Nephron (organoid): ENCODE measurements around the gene FPR2.

Experiments used
- H3K27ac Mint-ChIP-seq, 3 experiments: 2 replicates each; pipeline ENCODE4 v1.8.0; 2020; ENCODE audit warnings: mixed read lengths in 3 of 3, mild to moderate bottlenecking in 2 of 3, moderate library complexity in 1 of 3
- H3K27me3 Mint-ChIP-seq: 2 replicates; pipeline ENCODE4 v1.8.0; 2021; ENCODE audit warnings: low read depth, mild to moderate bottlenecking, moderate library complexity, mixed read lengths
- H3K36me3 Mint-ChIP-seq: 2 replicates; pipeline ENCODE4 v1.8.0; 2020; ENCODE audit warnings: low read depth, mixed read lengths
- H3K4me1 Mint-ChIP-seq: 2 replicates; pipeline ENCODE4 v1.8.0; 2020; ENCODE audit warnings: mixed read lengths
- H3K4me3 Mint-ChIP-seq, 3 experiments: 2 replicates each; pipeline ENCODE4 v1.8.0; 2020; ENCODE audit warnings: mild to moderate bottlenecking in 3 of 3, mixed read lengths in 3 of 3, moderate library complexity in 2 of 3
- H3K9me3 Mint-ChIP-seq: 2 replicates; pipeline ENCODE4 v1.8.0; 2020; ENCODE audit warnings: mixed read lengths
- TF ChIP-seq, protein P1 (sequence below), 3 experiments: fragments of 200-600 bp; sonication (generic); IDR thresholded peaks; one replicate each; pipeline ENCODE4 v1.5.0; 2021; ENCODE audit warnings: antibody characterized with exemption in 3 of 3; ENCODE audit not compliant: unreplicated experiment in 3 of 3

The FPR2 gene

DNA sequence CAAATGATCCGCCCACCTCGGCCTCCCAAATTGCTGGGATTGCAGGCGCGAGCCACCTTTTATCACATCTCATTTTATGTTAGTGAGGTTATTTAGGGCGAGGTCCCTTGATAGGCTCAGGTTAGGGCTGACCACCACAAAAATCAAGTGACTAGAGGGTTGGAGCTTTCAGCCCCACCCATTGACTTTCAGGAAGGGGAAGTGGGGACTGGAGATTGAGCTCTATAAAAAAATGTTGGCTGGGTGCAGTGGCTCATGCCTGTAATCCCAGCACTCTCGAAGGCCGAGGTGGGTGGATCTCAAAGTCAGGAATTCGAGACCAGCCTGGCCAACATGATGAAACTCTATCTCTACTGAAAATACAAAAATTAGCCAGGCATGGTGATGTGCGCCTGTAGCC is 54.1 kb downstream of the FPR2 start:
- Mint-ChIP-seq H3K27me3 (peaks cover 4% of the 10 kb centered on the region), H3K4me1 (no peaks in the 10 kb centered on the region), H3K36me3 (no peaks in the 10 kb centered on the region), H3K9me3 (peaks cover 15% of the 10 kb centered on the region), H3K4me3 (no peak overlapping the region), H3K27ac (no peak overlapping the region)
- TF ChIP-seq, protein P1, sequence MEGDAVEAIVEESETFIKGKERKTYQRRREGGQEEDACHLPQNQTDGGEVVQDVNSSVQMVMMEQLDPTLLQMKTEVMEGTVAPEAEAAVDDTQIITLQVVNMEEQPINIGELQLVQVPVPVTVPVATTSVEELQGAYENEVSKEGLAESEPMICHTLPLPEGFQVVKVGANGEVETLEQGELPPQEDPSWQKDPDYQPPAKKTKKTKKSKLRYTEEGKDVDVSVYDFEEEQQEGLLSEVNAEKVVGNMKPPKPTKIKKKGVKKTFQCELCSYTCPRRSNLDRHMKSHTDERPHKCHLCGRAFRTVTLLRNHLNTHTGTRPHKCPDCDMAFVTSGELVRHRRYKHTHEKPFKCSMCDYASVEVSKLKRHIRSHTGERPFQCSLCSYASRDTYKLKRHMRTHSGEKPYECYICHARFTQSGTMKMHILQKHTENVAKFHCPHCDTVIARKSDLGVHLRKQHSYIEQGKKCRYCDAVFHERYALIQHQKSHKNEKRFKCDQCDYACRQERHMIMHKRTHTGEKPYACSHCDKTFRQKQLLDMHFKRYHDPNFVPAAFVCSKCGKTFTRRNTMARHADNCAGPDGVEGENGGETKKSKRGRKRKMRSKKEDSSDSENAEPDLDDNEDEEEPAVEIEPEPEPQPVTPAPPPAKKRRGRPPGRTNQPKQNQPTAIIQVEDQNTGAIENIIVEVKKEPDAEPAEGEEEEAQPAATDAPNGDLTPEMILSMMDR (IDR thresholded peaks at IDR 0.05; ENCODE audit: unreplicated experiment in 3 of 3), result no peak

- Mint-ChIP-seq H3K4me3 (no peak overlapping the region), H3K4me1 (no peaks in the 10 kb centered on the region), H3K27me3 (peaks cover 4% of the 10 kb centered on the region), H3K36me3 (no peaks in the 10 kb centered on the region), H3K27ac (no peak overlapping the region), H3K9me3 (peaks cover 20% of the 10 kb centered on the region)
- TF ChIP-seq, protein P1 (IDR thresholded peaks at IDR 0.05; ENCODE audit: unreplicated experiment in 3 of 3), result no peak
These were observed 55.7 kb downstream of the FPR2 start for GRCh38 chr19:51816711-51817110.

GRCh38 chr19:51820011-51820410 is 59.0 kb downstream of the FPR2 start:
- TF ChIP-seq, protein P1 (IDR thresholded peaks at IDR 0.05; ENCODE audit: unreplicated experiment in 3 of 3), result no peak
- peaks cover 7% of the 10 kb centered on the region for H3K27me3 Mint-ChIP-seq
- H3K4me3 Mint-ChIP-seq, result no peak overlapping the region
- no peaks in the 10 kb centered on the region for H3K4me1 Mint-ChIP-seq
- H3K36me3 Mint-ChIP-seq, result no peaks in the 10 kb centered on the region
- peaks cover 30% of the 10 kb centered on the region for H3K9me3 Mint-ChIP-seq
- no peak overlapping the region for H3K27ac Mint-ChIP-seq
